GM12878 (cell line): ENCODE measurements around the gene PITPNC1. TPM values are rescaled to one million over a fixed set of nuclear protein-coding genes. Genes with fewer than 3 reads are reported as not detected.
"Not testable (repeated sequence)": the region's sequence is repeated elsewhere in the genome, so short reads cannot be mapped to it uniquely, and the experiment has no call there.

Experiments
- ATAC-seq: fragments of 200-7000 bp; cut with Tn5 transposase; 3 replicates; pipeline ENCODE4 v1.9.1; 2020; ENCODE audit warnings: mild to moderate bottlenecking, moderate library complexity
- BruUV-seq: library from RNA; stranded (reverse); fragments of 400-500 nt; replicated peaks from 2 replicates; lab custom pipeline; 2021; lab: Mats Ljungman, UMichigan
- CTCF ChIA-PET: fragments of 300-600 bp; sonication (Branson Sonifier 250); formaldehyde crosslinking; extraction: SDS; loops from one replicate; lab custom pipeline; 2021; ENCODE audit warnings: inconsistent platforms; lab: Yijun Ruan, JAX
- POLR2A ChIA-PET: fragments of 350-600 bp; formaldehyde crosslinking; extraction: SDS; loops from one replicate; lab custom pipeline; 2021; ENCODE audit warnings: inconsistent platforms; lab: Charles Lee
- RAD21 ChIA-PET: fragments of 300-600 bp; sonication (Branson Sonifier 250); formaldehyde crosslinking; loops from one replicate; lab custom pipeline; 2023; ENCODE audit warnings: antibody characterized with exemption; ENCODE audit not compliant: unreplicated experiment; lab: Charles Lee
- SMC1A ChIA-PET: fragments of 300-600 bp; sonication (Branson Sonifier 250); formaldehyde crosslinking; loops from one replicate; lab custom pipeline; 2023; ENCODE audit not compliant: unreplicated experiment, uncharacterized antibody; lab: Charles Lee
- DNase-seq: peaks from one replicate; pipeline ENCODE4 v3.0.0-alpha.2; 2011; ENCODE audit warnings: low read depth, low spot score
- FAIRE-seq: peaks from 3 replicates; lab custom pipeline; 2011; peaks lifted over from hg19 to GRCh38; lab: Jason Lieb, UNC
- H2AFZ ChIP-seq: 2 replicates; pipeline ENCODE4 v1.6.0; 2011; ENCODE audit warnings: low read depth, low read length, control low read depth; ENCODE audit not compliant: control insufficient read depth
- H3K27ac ChIP-seq: 2 replicates; pipeline ENCODE4 v1.5.1; 2011; ENCODE audit warnings: control low read depth; ENCODE audit not compliant: control insufficient read depth, insufficient read depth
- H3K27me3 ChIP-seq, 2 experiments: replicated peaks in 1 of 2; 2 replicates each; pipeline versions ENCODE4 v1.6.0 to v1.6.1; 2011; ENCODE audit warnings: low read length in 1 of 2; ENCODE audit not compliant: control insufficient read depth in 2 of 2, insufficient read depth in 2 of 2
- H3K36me3 ChIP-seq, 2 experiments: 2 replicates each; pipeline ENCODE4 v1.5.1; 2011; ENCODE audit warnings: low read length in 1 of 2; ENCODE audit not compliant: control insufficient read depth in 2 of 2, insufficient read depth in 2 of 2
- H3K4me1 ChIP-seq: 2 replicates; pipeline ENCODE4 v1.6.1; 2011; ENCODE audit warnings: mild to moderate bottlenecking, low read length, moderate library complexity, mixed read lengths; ENCODE audit not compliant: control insufficient read depth, insufficient read depth
- H3K4me2 ChIP-seq: 2 replicates; pipeline ENCODE4 v1.6.0; 2011; ENCODE audit warnings: control low read depth; ENCODE audit not compliant: control insufficient read depth, insufficient read depth
- H3K4me3 ChIP-seq: fragments of 200-600 bp; sonication (generic); 2 replicates; pipeline ENCODE4 v1.5.1; 2016
- H3K79me2 ChIP-seq: 2 replicates; pipeline ENCODE4 v1.6.0; 2011; ENCODE audit warnings: low read length; ENCODE audit not compliant: control insufficient read depth, insufficient read depth
- H3K9ac ChIP-seq: 2 replicates; pipeline ENCODE4 v1.8.0; 2011; ENCODE audit warnings: low read length, control low read depth, mixed read lengths; ENCODE audit not compliant: control insufficient read depth, insufficient read depth
- H3K9me3 ChIP-seq: replicated peaks from 3 replicates; pipeline ENCODE4 v1.5.1; 2011; ENCODE audit warnings: mild to moderate bottlenecking, low read length; ENCODE audit not compliant: control insufficient read depth, insufficient read depth
- H4K20me1 ChIP-seq: 2 replicates; pipeline ENCODE4 v1.6.0; 2011; ENCODE audit not compliant: control insufficient read depth, insufficient read depth
- BHLHE40 ChIP-seq, 2 experiments: fragments of 450-650 bp in 1 of 2; IDR thresholded peaks; 2 replicates each; pipeline ENCODE4 v1.6.1; 2011 to 2017; ENCODE audit warnings: low read depth in 2 of 2, borderline replicate concordance in 1 of 2, improper control_type of control experiment in 1 of 2, low read length in 1 of 2, mild to moderate bottlenecking in 1 of 2
- DPF2 ChIP-seq: fragments of 450-650 bp; IDR thresholded peaks from 2 replicates; pipeline ENCODE4 v1.6.1; 2017; ENCODE audit warnings: mild to moderate bottlenecking
- HDAC6 ChIP-seq: fragments of 200-600 bp; sonication (generic); IDR thresholded peaks from one replicate; pipeline ENCODE4 v1.8.0; 2017; ENCODE audit warnings: antibody characterized with exemption; ENCODE audit not compliant: unreplicated experiment
- RFX5 ChIP-seq: IDR thresholded peaks from 2 replicates; pipeline ENCODE4 v1.6.1; 2011; ENCODE audit warnings: low read depth, low read length, improper control_type of control experiment
- SRF ChIP-seq, 2 experiments: IDR thresholded peaks; 2 replicates each; pipeline ENCODE4 v1.6.1; 2011; ENCODE audit warnings: low read depth in 2 of 2, low read length in 2 of 2, mild to moderate bottlenecking in 1 of 2, moderate library complexity in 1 of 2
- WGBS: methylation state at CpG from one replicate; pipeline ENCODE4 v1.1.6; 2016; ENCODE audit warnings: low lambda C conversion rate; ENCODE audit not compliant: insufficient replicate concordance, insufficient coverage; ENCODE audit errors: missing lambda C conversion rate; 5-methylcytosine and 5-hydroxymethylcytosine counted together
- in situ Hi-C: fragments of 300-500 bp; cut with MboI; formaldehyde crosslinking; loops from 9 replicates; pipeline ENCODE4 v1.14.3; 2018; ENCODE audit warnings: mixed read lengths
- intact Hi-C: fragments of 100-400 bp; cut with micrococcal nuclease; formaldehyde crosslinking; loops from one replicate; pipeline ENCODE4 v1.14.2; 2022; ENCODE audit not compliant: unreplicated experiment
- polyA plus RNA-seq, 11 experiments: library from polyadenylated mRNA; depleted of rRNA in 4 of 11; unstranded in 6 of 11; stranded (reverse) in 5 of 11; fragments of >200 nt; fragmentation: Nextera tagmentation in 4 of 11; fragmentation: Illumina TruSeq in 1 of 11; extraction: Ambion mirVana in 4 of 11; extraction: Trizol in 1 of 11; gene quantifications; 1 replicate in 1 of 11; 2 replicates in 10 of 11; pipeline versions ENCODE4 v1.2.1 to v1.2.3, GENCODE V29; 2011 to 2016; ENCODE audit warnings: inconsistent platforms in 2 of 11, missing spikeins in 2 of 11, low read depth in 1 of 11
- total RNA-seq, 4 experiments: library from RNA; depleted of rRNA in 3 of 4; stranded (reverse); fragments of >200 nt in 3 of 4; fragmentation: Illumina TruSeq in 1 of 4; extraction: Trizol in 1 of 4; gene quantifications; 2 replicates each; pipeline versions ENCODE4 v1.2.1 to v1.2.3, GENCODE V29; 2013 to 2021
- TF ChIP-seq, protein P1 (sequence below): fragments of 450-650 bp; IDR thresholded peaks from 2 replicates; pipeline ENCODE4 v1.6.1; 2017; ENCODE audit warnings: borderline replicate concordance

The PITPNC1 gene
- total and polyA plus RNA-seq, 10 of the 15 experiments (the other 5 are each of a cell fraction or from before 2014, with no cell fraction given): 12.2 to 62.4 (median 47.3) TPM

DNA sequence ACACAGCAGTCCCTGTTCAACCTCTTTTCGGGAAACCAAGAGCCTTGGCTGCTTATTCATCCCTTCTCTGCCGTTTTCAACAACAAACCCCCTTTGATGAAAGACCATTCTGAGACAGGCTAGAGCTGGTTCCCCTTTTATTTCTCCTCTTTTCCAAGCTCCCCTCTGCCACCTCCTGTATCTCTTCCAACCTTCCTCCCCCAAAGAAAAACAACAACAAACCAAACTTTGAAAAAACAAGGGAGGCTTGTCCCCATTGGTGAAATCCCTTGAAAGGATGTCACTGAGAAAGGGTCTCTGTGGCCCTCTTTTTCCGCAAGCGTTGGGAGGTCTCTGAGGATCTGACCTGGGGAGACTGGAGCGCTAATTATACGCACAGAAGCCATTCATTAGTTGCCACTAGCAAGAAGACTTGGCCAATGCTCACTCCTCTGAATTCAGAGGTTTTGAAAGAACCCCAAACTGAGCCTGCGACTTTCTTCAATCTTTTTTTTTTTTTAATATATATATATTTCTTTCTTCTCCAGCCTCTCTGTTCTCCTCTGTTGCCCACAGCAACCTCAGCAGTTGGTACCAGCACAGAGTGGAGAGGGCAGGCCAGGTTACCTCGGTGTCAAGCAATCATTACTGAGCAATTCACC lies 101.4 kb downstream of the PITPNC1 start:
- Histone ChIP-seq H3K4me1 (peaks cover 21% of the 10 kb centered on the region), H3K4me2 (peak overlapping the region; percentile 64; the same call in 1 of the 2 replicates), H3K79me2 (peaks cover 41% of the 10 kb centered on the region), H3K27me3 (no peaks in the 10 kb centered on the region), H3K36me3 (no peaks in the 10 kb centered on the region; a peak in 2 of 4 replicates), H3K9me3 (no peaks in the 10 kb centered on the region), H3K4me3 (no peak overlapping the region), H2AFZ (no peak overlapping the region), H4K20me1 (no peaks in the 10 kb centered on the region), H3K27ac (peak overlapping the region; percentile 45; the same call in 1 of the 2 replicates), H3K9ac (peak overlapping the region; percentile 45; the same call in 1 of the 2 replicates)
- ChIA-PET POLR2A (no interaction called here), RAD21 (interaction anchor here (0.8 to 2.0 kb wide), 3 partner anchors 22 to 100 kb away, joined by 3 to 7 read pairs (median 3); no protein-coding TSS in a partner anchor), CTCF (interaction anchor here (1.3 to 7.8 kb wide), 3 partner anchors 9 to 124 kb away, joined by 3 to 291 read pairs (median 34); partner anchors contain the start of gene PITPNC1), SMC1A (interaction anchor here (0.6 to 8.7 kb wide), 6 partner anchors 16 to 210 kb away, joined by 3 to 100 read pairs (median 4); partner anchors contain the start of gene PITPNC1)
- WGBS: 69% methylated on average over 8 of the region's 8 CpGs
- intact Hi-C loops (no loop called here), in situ Hi-C loops (no loop called here)
- no peak for ATAC-seq
- no TSS peak for BruUV-seq
- TF ChIP-seq SRF (IDR thresholded peaks at IDR 0.05; ENCODE audit: low read depth in 2 of 2, low read length in 2 of 2) (no peak), RFX5 (no peak), DPF2 (no peak)
- no peak for FAIRE-seq
- no peak for DNase-seq

DNA sequence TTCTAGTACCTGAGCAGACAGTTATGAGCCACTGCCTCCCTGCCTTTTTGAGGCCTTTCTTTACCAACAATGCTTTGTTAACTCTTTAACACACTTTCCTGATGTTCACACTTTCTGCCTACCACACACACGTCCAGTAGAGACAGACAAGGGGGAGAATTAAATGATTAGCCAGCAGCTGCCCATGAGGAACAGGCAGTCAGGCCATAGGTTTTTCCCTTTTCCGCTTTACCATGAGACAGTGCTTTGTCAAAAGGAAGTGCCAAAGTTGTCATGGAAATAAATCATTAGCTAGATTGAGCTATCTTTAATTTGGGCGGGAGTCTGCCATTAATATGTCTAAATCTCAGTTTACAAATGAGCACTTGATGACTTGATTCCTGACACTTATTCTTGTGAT lies 102.1 kb downstream of the PITPNC1 start:
- no TSS peak for BruUV-seq
- Histone ChIP-seq H2AFZ (no peak overlapping the region), H4K20me1 (no peaks in the 10 kb centered on the region), H3K79me2 (peaks cover 37% of the 10 kb centered on the region), H3K36me3 (no peaks in the 10 kb centered on the region; a peak in 2 of 4 replicates), H3K9me3 (no peaks in the 10 kb centered on the region), H3K4me3 (no peak overlapping the region), H3K27me3 (no peaks in the 10 kb centered on the region), H3K4me1 (peaks cover 21% of the 10 kb centered on the region), H3K9ac (no peak overlapping the region), H3K27ac (no peak overlapping the region), H3K4me2 (no peak overlapping the region)
- DNase-seq (no peak), FAIRE-seq (no peak), ATAC-seq (no peak)
- CTCF ChIA-PET: interaction anchor here (1.3 to 7.8 kb wide), 2 partner anchors 9 to 98 kb away, joined by 3 to 291 read pairs; partner anchors contain the start of gene PITPNC1
- intact Hi-C loops: no loop called here
- RAD21 ChIA-PET: interaction anchor here (0.5 to 1.0 kb wide), 3 partner anchors 18 to 81 kb away, joined by 3 read pairs; no protein-coding TSS in a partner anchor
- WGBS: 45% methylated on average over 3 of the region's 3 CpGs
- in situ Hi-C loops: no loop called here
- SMC1A ChIA-PET: interaction anchor here (0.6 to 8.7 kb wide), 5 partner anchors 24 to 209 kb away, joined by 3 to 100 read pairs (median 4); partner anchors contain the start of gene PITPNC1
- TF ChIP-seq, protein P1, sequence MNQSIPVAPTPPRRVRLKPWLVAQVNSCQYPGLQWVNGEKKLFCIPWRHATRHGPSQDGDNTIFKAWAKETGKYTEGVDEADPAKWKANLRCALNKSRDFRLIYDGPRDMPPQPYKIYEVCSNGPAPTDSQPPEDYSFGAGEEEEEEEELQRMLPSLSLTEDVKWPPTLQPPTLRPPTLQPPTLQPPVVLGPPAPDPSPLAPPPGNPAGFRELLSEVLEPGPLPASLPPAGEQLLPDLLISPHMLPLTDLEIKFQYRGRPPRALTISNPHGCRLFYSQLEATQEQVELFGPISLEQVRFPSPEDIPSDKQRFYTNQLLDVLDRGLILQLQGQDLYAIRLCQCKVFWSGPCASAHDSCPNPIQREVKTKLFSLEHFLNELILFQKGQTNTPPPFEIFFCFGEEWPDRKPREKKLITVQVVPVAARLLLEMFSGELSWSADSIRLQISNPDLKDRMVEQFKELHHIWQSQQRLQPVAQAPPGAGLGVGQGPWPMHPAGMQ: no peak
- TF ChIP-seq HDAC6 (no peak), BHLHE40 (IDR thresholded peaks at IDR 0.05; ENCODE audit: borderline replicate concordance in 1 of 2, low read depth in 2 of 2, low read length in 1 of 2) (no peak)
- POLR2A ChIA-PET: interaction anchor here (0.5 kb wide), 1 partner anchor 34 kb away, joined by 3 read pairs; no protein-coding TSS in a partner anchor

DNA sequence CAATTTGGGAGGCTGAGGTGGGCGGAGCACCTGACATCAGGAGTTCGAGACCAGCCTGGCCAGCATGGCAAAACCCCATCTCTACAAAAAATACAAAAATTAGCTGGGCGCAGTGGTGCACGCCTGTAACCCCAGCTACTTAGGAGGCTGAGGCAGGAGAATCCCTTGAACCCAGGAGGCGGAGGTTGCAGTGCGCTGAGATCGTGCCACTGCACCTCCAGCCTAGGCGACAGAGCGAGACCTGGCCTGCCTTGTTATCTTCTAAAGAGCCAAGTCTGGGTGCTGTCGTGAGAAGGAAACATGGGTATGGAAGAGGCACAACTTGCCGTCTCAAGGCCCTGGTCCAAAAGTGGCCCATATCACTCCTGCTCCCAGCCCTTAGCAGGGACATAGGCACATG lies 103.9 kb downstream of the PITPNC1 start:
- in situ Hi-C loops, H3K27me3 ChIP-seq, H3K9me3 ChIP-seq, H3K4me3 ChIP-seq, H3K36me3 ChIP-seq, DNase-seq, intact Hi-C loops, H3K4me2 ChIP-seq, H3K27ac ChIP-seq, BruUV-seq, ATAC-seq, RAD21 ChIA-PET, H4K20me1 ChIP-seq, FAIRE-seq, H2AFZ ChIP-seq, H3K9ac ChIP-seq: not testable (repeated sequence)
- ChIA-PET POLR2A (interaction anchor here (0.5 to 0.7 kb wide), 2 partner anchors 87 to 512 kb away, joined by 3 read pairs; no protein-coding TSS in a partner anchor), SMC1A (interaction anchor here (0.6 to 2.1 kb wide), 5 partner anchors 10 to 108 kb away, joined by 3 to 6 read pairs (median 3); no protein-coding TSS in a partner anchor), CTCF (interaction anchor here (0.8 to 4.5 kb wide), 6 partner anchors 9 to 206 kb away, joined by 3 to 17 read pairs (median 4); no protein-coding TSS in a partner anchor)
- peaks cover 35% of the 10 kb centered on the region for H3K79me2 ChIP-seq
- 86% methylated on average over 11 of the region's 11 CpGs for WGBS
- H3K4me1 ChIP-seq: peaks cover 11% of the 10 kb centered on the region
